Effector memory CD8-positive, alpha-beta T cell (primary cell): Measurements from ENCODE around the gene SAMD4A.

ENCODE experiments used
- ATAC-seq: fragments of 150-1000 bp; cut with Tn5 transposase; replicated peaks from 2 replicates; pipeline ENCODE4 v1.10.0; 2021; ENCODE audit warnings: mild to moderate bottlenecking, moderate library complexity
- DNase-seq, 3 experiments: peaks; one replicate each; pipeline ENCODE4 v3.0.0; 2021
- H3K27ac Mint-ChIP-seq, 2 donors: one replicate each; pipeline ENCODE4 v1.8.0; 2022; ENCODE audit warnings: mild to moderate bottlenecking in 2 of 2, mixed read lengths in 2 of 2, moderate library complexity in 2 of 2
- H3K27me3 Mint-ChIP-seq, 2 donors: one replicate each; pipeline ENCODE4 v1.8.0; 2022; ENCODE audit warnings: mixed read lengths in 2 of 2
- H3K36me3 Mint-ChIP-seq: one replicate; pipeline ENCODE4 v1.8.0; 2022; ENCODE audit warnings: mild to moderate bottlenecking, moderate library complexity, mixed read lengths; ENCODE audit not compliant: insufficient read depth
- H3K4me1 Mint-ChIP-seq, 2 donors: one replicate each; pipeline ENCODE4 v1.8.0; 2022; ENCODE audit warnings: low read depth in 2 of 2, mixed read lengths in 2 of 2
- H3K4me3 Mint-ChIP-seq, 2 donors: one replicate each; pipeline ENCODE4 v1.8.0; 2022; ENCODE audit warnings: mild to moderate bottlenecking in 2 of 2, mixed read lengths in 2 of 2, moderate library complexity in 2 of 2
- H3K9me3 Mint-ChIP-seq, 2 donors: one replicate each; pipeline ENCODE4 v1.8.0; 2022; ENCODE audit warnings: mixed read lengths in 2 of 2

SAMD4A gene

DNA sequence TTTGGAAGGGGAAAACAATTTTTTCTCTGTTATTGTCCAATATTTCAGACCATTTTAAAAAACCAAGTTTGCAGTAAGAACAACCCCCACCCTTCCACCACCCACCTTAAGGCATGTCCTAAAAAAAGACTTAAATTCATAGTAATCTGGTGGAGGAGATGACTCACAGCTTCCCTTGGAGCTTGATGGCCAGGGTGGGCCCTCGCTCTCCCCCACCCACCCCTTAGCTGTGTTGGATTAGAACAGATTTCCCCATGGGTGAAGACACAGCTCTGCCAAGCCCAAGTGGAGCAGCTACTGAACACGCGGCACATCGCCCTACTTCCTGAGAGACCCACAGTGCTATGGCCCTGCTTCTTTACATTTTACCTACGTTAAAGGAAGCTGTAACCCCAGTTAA lies 195.4 kb downstream of the SAMD4A start:
- DNase-seq: no peak
- no peak overlapping the region for H3K27ac Mint-ChIP-seq
- peaks cover 0 to 3% of the 10 kb centered on the region in 2 donors for H3K4me1 Mint-ChIP-seq
- H3K4me3 Mint-ChIP-seq: no peak overlapping the region
- peaks cover 32 to 56% of the 10 kb centered on the region in 2 donors for H3K27me3 Mint-ChIP-seq
- ATAC-seq: no peak
- no peaks in the 10 kb centered on the region for H3K36me3 Mint-ChIP-seq
- H3K9me3 Mint-ChIP-seq: no peaks in the 10 kb centered on the region

DNA sequence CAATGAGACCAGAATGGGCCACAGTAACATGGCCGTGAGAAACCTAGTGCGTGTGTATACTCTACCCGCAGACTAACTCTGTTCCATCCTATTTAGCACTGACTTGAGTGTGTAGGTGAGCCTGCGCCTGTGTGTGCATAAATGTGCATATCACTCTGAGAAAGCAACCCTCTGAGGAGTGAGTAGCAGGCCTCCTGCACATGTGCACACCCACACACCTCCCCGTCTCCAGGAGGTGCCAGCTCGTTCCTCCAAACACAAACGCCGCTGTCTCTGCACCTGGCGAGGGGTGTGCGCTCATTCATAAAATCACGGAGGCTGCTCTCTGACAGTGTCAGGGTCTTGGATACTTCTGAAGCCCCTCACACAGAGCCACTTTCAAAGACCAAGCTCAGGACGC lies 196.8 kb downstream of the SAMD4A start:
- ATAC-seq (no peak), DNase-seq (no peak)
- H3K4me1 Mint-ChIP-seq: no peaks in the 10 kb centered on the region
- H3K27me3 Mint-ChIP-seq: peaks cover 36 to 63% of the 10 kb centered on the region in 2 donors
- no peak overlapping the region for H3K4me3 Mint-ChIP-seq
- no peak overlapping the region for H3K27ac Mint-ChIP-seq
- H3K36me3 Mint-ChIP-seq: no peaks in the 10 kb centered on the region
- no peaks in the 10 kb centered on the region for H3K9me3 Mint-ChIP-seq

DNA sequence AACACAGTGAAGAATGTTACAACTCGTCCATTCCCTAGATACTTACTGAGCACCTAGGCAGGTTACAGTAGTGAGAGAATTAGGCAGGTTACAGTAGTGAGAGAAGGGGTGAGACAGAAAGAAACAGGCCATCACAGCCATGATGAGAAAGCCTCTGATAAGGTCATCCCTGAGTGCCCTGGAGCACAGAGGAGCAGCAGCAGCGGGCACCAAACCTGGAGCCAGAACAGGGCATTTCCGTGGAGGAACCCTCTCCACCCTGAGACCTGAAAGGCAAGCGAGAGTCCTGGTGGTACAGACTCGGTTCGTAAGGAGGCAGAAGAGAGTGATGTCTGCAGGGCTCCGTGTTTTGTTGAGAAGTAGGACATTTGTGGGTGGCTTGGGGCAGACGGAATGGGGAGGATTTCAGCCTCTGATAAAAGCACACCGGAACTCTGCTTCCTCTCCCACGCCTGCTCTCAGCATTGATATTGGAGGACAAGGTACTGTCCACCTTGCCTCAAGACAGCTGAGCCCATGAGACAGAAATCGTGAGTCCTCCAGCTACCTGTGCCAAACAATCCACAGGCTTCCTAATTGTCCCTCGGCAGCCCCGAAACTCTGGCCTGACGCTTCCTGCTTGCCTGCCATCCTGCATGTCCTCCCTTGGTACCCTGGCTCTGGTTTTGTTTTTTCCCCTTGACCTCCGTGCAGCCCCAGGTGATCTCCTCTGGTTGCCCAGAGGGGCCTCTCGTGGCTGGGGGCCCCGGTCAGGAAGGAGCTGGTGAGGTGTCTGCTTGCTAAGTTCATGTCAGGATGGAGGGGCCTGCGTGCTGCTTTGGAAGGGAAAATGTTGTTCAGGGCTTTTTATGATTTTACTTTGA lies 199.6 kb downstream of the SAMD4A start:
- ATAC-seq: no peak
- H3K27me3 Mint-ChIP-seq: peaks cover 43 to 80% of the 10 kb centered on the region in 2 donors
- no peaks in the 10 kb centered on the region for H3K36me3 Mint-ChIP-seq
- DNase-seq: no peak
- H3K9me3 Mint-ChIP-seq: no peaks in the 10 kb centered on the region
- no peak overlapping the region for H3K4me3 Mint-ChIP-seq
- no peak overlapping the region for H3K27ac Mint-ChIP-seq
- H3K4me1 Mint-ChIP-seq: no peaks in the 10 kb centered on the region

DNA sequence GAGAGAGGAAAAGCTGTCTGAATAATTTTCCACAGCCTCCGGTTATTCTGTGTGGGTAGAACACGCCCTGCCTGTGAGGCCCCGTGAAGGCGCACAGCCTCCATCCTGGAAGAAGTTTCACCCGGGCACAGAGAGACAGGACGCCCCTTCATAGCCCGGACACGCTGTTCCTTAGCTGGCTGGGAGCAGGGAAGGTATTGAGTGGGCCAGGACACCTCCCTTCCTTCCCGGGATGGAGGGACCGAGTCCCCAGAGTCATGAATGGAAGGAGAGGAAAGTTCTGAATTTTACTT lies 200.2 kb downstream of the SAMD4A start:
- Mint-ChIP-seq H3K27me3 (peaks cover 40 to 77% of the 10 kb centered on the region in 2 donors), H3K36me3 (no peaks in the 10 kb centered on the region), H3K9me3 (no peaks in the 10 kb centered on the region), H3K4me1 (no peaks in the 10 kb centered on the region), H3K27ac (no peak overlapping the region), H3K4me3 (no peak overlapping the region)
- DNase-seq: no peak
- ATAC-seq: no peak

DNA sequence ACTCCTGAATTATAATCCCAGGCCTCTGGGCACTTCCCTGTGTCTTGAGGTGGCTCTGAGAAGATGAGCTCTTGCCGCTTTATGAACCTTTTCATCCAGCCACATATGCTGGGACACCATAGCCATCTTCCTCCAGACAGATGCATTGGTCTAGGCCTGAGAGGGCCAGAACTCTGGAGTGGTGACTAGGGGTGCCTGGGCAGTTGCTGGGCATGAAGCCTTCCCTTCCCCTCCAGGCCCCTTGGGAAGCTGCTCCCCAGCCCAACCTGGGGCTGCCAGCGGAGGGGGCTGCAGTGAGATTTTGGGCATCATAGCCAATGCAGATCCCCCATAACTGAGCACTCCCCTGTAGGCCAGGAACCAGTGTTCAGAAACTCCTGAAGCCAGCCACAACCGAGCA lies 200.5 kb downstream of the SAMD4A start:
- peaks cover 40 to 77% of the 10 kb centered on the region in 2 donors for H3K27me3 Mint-ChIP-seq
- no peak for ATAC-seq

DNA sequence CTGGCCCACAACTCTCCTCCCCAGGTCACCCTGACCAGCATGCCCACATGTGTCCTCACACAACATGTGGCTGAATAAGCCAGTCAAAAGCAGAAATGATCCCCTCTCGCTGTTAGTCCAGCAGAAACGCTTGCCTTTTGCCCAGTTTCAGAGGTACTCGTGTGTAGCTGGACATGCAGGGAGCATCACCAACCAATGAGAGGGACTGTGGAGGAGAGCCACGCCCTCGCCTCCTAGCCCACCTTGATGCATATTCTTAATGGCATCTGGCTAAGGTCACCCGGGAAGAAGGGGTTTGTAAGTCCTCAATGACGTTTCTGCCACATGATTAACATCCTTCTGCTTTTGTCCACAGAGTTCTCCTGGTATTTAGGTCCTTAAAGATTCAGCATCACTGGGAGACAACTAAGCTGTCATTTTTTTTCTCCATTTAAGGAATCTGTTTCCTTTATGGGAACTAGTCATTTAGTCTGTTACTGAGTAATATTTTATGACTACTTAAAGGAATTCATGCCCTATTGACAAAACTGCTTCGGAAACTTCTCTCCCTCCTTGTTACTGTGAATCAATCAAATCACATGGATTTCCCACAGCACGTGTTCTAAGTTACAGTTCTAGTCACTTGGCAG lies 201.7 kb downstream of the SAMD4A start:
- Mint-ChIP-seq H3K36me3 (peaks cover 3% of the 10 kb centered on the region), H3K9me3 (no peaks in the 10 kb centered on the region), H3K27ac (no peak overlapping the region), H3K4me1 (peaks cover 6 to 7% of the 10 kb centered on the region in 2 donors), H3K4me3 (no peak overlapping the region), H3K27me3 (peaks cover 49 to 85% of the 10 kb centered on the region in 2 donors)
- DNase-seq (no peak), ATAC-seq (no peak)

More for the DNA sequence above, 200.5 kb downstream of the SAMD4A start:
- Mint-ChIP-seq H3K4me3 (no peak overlapping the region), H3K4me1 (no peaks in the 10 kb centered on the region), H3K27ac (no peak overlapping the region), H3K36me3 (no peaks in the 10 kb centered on the region), H3K9me3 (no peaks in the 10 kb centered on the region)
- no peak for DNase-seq

DNA sequence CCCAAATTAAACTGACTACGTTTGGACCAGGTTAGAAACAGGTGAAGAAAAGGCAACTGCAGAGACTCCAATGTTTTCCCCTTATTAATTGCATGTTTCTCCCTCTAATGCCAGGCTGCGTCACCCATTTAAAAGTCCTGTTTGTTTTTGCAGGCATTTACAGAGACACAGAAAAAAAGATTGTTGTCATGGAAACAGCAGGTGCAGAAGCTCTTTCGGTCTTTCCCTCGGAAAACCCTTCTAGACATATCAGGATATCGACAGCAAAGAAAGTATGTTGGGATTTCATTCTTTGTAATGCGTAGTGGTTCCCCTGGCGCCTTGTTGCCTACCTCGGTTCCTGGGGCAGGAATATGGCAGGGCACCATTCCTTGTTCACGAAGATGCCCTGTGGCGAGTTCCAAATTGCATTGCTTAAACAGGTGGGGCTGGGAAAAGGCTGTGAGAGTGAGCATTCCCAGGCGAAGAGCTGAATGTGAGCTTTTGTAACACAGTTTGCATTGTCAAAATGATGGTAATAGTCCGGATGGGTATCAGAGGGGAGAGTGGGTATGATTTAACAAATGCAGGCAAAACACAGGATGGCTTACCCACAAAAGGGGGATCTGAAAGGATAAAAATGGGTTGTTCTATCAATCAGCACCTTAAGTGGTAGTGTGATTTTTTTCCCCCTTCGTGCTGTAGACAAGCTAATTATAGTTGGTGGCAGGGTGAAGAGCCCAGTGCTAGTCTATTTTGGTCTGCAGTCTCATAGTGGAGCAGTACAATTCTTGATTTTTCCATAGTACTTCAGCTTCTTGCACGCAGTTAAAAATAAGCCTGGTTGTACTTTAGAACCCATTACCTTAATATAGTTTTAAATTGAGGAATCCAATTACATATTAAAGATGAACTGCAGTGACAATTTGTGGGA lies 203.3 kb downstream of the SAMD4A start:
- ATAC-seq (no peak), DNase-seq (no peak)
- no peak overlapping the region for H3K27ac Mint-ChIP-seq
- peaks cover 3% of the 10 kb centered on the region for H3K36me3 Mint-ChIP-seq
- H3K27me3 Mint-ChIP-seq: peaks cover 45 to 78% of the 10 kb centered on the region in 2 donors
- H3K9me3 Mint-ChIP-seq: no peaks in the 10 kb centered on the region
- peaks cover 11 to 13% of the 10 kb centered on the region in 2 donors for H3K4me1 Mint-ChIP-seq
- H3K4me3 Mint-ChIP-seq: no peak overlapping the region

DNA sequence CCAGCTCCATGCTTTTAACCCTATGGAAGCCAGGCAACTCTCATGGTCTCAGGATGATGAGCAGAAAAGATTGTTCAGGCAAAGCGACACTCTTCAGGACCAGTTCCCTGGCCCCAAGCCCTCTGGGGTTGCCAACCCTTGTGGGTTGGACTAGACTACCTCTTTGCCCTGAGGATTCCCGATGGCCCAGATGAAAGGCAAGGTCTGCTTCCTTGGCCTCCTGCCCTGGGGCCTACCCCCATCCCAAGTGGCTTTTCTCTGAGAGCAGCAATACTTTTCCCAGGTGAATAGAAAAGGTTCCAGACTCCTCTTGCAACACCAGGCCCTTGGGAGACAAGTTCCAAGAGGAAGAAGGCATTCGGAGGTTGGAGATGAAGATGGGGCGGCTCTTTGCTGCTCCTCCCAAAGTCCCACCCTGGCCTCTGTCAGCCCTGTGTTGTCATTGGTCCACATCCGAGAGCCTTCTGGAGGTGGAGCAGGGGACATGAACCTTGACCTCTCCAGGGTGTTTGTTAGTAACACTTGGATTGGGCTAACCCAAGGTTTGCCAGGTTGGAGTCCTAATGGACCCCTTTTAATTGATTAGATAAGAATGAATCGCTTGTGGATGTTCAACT lies 204.6 kb downstream of the SAMD4A start:
- H3K4me1 Mint-ChIP-seq: peaks cover 15 to 19% of the 10 kb centered on the region in 2 donors
- H3K9me3 Mint-ChIP-seq: no peaks in the 10 kb centered on the region
- peaks cover 35 to 65% of the 10 kb centered on the region in 2 donors for H3K27me3 Mint-ChIP-seq
- no peak overlapping the region for H3K4me3 Mint-ChIP-seq
- DNase-seq (no peak), ATAC-seq (no peak)
- H3K27ac Mint-ChIP-seq: no peak overlapping the region
- peaks cover 3% of the 10 kb centered on the region for H3K36me3 Mint-ChIP-seq

DNA sequence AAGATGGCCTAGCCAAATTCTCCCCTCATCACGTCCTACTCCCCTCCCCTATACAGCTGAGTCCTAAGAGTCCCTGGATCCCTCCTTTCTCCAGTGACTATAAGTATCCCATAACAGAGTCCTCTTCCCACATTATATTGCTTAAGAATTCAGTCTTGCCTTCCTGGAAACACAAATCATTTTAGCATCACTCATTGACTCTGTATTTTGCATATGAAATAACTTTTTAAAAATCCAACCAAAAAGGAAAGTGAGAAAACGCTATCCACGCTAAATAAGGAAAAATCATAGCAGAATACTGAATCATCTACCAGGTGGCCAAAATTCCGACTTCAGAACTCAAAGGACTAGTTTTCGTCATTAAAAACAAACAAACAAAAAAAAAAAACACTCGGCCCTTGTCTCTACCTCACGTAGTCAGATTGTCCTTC lies 205.5 kb downstream of the SAMD4A start:
- Mint-ChIP-seq H3K9me3 (no peaks in the 10 kb centered on the region), H3K4me3 (no peak overlapping the region), H3K36me3 (peaks cover 3% of the 10 kb centered on the region), H3K4me1 (peaks cover 20 to 25% of the 10 kb centered on the region in 2 donors), H3K27ac (no peak overlapping the region), H3K27me3 (peaks cover 35 to 64% of the 10 kb centered on the region in 2 donors)
- no peak for DNase-seq
- no peak for ATAC-seq

DNA sequence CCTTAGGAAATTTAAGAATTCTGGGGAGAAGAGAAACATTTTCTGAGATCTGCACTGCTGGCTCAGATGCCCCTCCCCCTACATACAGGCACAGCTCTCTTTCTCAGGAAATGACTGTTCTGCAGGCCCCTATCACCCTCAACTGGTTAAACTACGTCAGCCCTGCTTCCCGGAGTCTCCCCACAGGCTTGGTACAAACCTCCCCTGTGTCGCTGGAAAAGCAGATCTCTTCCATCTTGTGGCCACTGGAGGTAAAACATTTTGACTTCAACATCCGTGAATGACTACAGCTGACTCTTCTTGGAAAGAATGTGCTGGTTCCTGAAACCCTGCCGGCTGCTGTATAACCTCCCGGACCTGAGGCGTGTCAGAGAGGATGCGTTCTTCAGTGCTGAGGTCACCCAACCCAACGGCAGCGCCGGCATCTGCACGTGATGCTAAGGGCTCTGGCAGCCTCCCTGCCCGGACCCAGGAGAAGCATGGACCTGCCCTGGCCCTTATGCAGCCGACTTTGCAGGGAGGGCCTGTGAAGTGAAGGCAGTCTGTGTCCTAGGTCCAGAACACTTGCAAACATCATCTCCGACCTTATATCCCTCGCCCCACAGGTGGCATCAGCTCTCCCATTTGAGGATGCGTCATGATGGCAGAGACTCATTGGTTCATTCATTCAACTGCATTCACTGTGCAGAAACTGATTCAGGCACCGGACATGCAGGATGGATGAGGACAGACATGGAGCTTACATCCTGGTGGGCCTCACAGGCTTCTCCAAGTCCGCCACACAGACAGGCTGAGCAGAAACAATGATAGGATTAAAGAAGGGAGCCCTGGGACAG lies 206.5 kb downstream of the SAMD4A start:
- peaks cover 20 to 25% of the 10 kb centered on the region in 2 donors for H3K4me1 Mint-ChIP-seq
- DNase-seq: peak; percentile 28 to 31 (median 30)
- peak overlapping the region in 1 of 2 donors; percentile 23 for H3K27ac Mint-ChIP-seq
- peak overlapping the region; percentile 59 to 60 for H3K4me3 Mint-ChIP-seq
- no peaks in the 10 kb centered on the region for H3K9me3 Mint-ChIP-seq
- peaks cover 3% of the 10 kb centered on the region for H3K36me3 Mint-ChIP-seq
- peaks cover 42 to 62% of the 10 kb centered on the region in 2 donors for H3K27me3 Mint-ChIP-seq
- peak; percentile 60 for ATAC-seq

DNA sequence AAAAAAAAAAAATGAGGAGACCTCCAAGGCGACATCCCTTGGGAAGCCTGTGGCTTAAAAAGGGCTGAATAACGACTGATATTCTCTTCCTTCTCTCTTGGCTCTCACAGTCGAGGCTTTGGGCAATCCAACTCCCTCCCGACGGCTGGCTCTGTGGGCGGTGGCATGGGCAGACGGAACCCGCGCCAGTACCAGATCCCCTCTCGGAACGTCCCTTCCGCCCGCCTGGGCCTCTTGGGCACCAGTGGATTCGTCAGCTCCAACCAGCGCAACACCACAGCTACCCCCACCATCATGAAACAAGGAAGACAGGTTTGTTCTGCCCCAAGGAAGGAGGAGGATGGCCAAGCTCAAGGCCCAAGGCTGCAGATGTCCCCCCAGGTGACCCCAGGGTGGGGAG lies 207.9 kb downstream of the SAMD4A start:
- H3K4me3 Mint-ChIP-seq: no peak overlapping the region
- H3K27me3 Mint-ChIP-seq: peaks cover 37 to 53% of the 10 kb centered on the region in 2 donors
- peaks cover 20 to 25% of the 10 kb centered on the region in 2 donors for H3K4me1 Mint-ChIP-seq
- no peaks in the 10 kb centered on the region for H3K9me3 Mint-ChIP-seq
- ATAC-seq (no peak), DNase-seq (no peak)
- peaks cover 3% of the 10 kb centered on the region for H3K36me3 Mint-ChIP-seq
- no peak overlapping the region for H3K27ac Mint-ChIP-seq

DNA sequence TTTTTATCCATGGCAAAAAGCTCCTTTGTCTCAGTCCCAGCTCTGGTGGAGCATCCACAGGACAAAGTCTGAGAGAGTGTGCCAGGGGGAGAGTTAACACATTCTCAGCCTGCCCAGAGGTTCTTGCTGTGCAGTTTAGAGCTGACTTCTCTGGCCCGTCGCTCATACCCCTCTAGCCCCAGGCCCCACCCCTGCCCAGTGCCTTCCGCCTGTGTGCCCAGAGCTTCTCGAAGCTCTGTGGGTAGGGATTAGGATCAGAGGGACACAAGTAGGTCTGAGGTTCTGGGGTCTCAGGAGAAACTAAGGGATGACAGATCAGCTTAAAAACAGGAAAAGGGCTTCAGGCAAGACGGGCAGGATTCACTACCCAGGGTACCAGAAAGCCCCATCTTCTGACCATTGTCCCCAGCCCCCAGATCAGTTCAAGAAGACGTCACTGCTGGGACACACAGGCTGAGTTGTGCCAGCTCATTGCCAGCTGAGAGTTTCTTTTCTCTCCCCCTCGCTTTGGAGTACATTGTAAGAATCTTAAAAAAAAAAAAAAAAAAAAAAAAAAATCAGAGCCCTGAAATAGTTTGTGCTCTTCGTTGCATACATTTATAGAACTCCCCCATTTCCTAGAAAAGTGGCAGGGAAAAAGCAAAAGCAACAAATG lies 208.7 kb downstream of the SAMD4A start:
- Mint-ChIP-seq H3K36me3 (peaks cover 3% of the 10 kb centered on the region), H3K27me3 (peaks cover 32 to 45% of the 10 kb centered on the region in 2 donors), H3K27ac (peak overlapping the region in 1 of 2 donors; percentile 79), H3K4me1 (peaks cover 20 to 25% of the 10 kb centered on the region in 2 donors), H3K9me3 (no peaks in the 10 kb centered on the region), H3K4me3 (peak overlapping the region in 1 of 2 donors; percentile 65)
- DNase-seq (no peak), ATAC-seq (no peak)
